Measurements from ENCODE around the gene RHBDD3. TPM values are rescaled to one million over a fixed set of nuclear protein-coding genes. Genes with fewer than 3 reads are reported as not detected.
A peak's percentile ranks its signal among the peaks of the same experiment; 100 is the strongest.

Gene RHBDD3
- total and polyA plus RNA-seq, 11 donors: 10.9 to 29.5 (median 13.7) TPM

- ATAC-seq: peak; percentile 66 to 80 (median 68)
- no peaks in the 10 kb centered on the region for H3K27me3 ChIP-seq
- intact Hi-C loops (cut with DNase I): loop anchor here in 9 of 10 donors (1.0 to 5.0 kb wide), 10 partner anchors 36 to 1016 kb away; partner anchors contain the start of genes EWSR1 (in 3 of the 9) and RHBDD3 (in 1 of the 9)
- H3K4me3 ChIP-seq: peak within 1 kb of the TSS; percentile 63 to 98 (median 85)
- peaks cover 7 to 64% (median 48%) of the 10 kb centered on the region in 12 donors for H3K4me1 ChIP-seq
- TF ChIP-seq CTCF (IDR thresholded peaks at IDR 0.05): peak; percentile 65 to 89 (median 78)
- TF ChIP-seq POLR2A (IDR thresholded peaks at IDR 0.05): no peak
- WGBS, 4 donors: 0 to 1% (median 0%) methylated on average over 19 to 40 of the region's 40 CpGs
- H3K27ac ChIP-seq: peak within 1 kb of the TSS; percentile 86 to 95 (median 89)
- DNase-seq: peak; percentile 90 to 93 (median 91)
- peaks cover 0 to 3% (median 0%) of the 10 kb centered on the region in 9 donors for H3K36me3 ChIP-seq
- H3K9me3 ChIP-seq: no peaks in the 10 kb centered on the region
Measured at GRCh38 chr22:29306175-29306834, 38.5 kb upstream of the RHBDD3 start, which contains the start of gene GAS2L1. TSS of gene GAS2L1 (plus strand) at chr22:29306650. CDS start at chr22:29308106, 1,456 bp downstream.

DNA sequence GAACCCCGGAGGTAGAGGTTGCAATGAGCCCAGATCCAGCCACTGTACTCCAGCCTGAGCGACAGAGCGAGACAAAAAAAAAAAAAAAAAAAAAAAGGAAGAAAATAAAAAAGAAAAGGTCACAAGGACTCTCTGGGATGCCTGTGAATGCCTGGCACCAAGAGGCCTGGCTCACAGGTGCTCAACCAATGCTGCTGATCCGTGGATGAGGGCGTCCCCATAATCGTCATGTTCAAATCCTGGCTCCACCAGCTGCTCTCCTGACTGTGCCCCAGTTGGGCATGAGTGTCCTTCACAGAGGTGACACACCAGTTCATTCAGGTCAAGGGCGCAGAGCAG, 38.0 kb upstream of the RHBDD3 start:
- intact Hi-C loops (cut with DNase I): loop anchor here in 9 of 10 donors (1.0 to 5.0 kb wide), 10 partner anchors 35 to 1016 kb away; partner anchors contain the start of genes EWSR1 (in 3 of the 9) and RHBDD3 (in 1 of the 9)
- TF ChIP-seq CTCF (IDR thresholded peaks at IDR 0.05) (no peak), POLR2A (IDR thresholded peaks at IDR 0.05) (no peak)
- DNase-seq (no peak), ATAC-seq (no peak)
- no peaks in the 10 kb centered on the region for H3K9me3 ChIP-seq
- H3K36me3 ChIP-seq: peaks cover 0 to 8% (median 2%) of the 10 kb centered on the region in 9 donors
- 48 to 53% (median 49%) methylated on average over 7 of the region's 7 CpGs for WGBS, 4 donors
- H3K4me1 ChIP-seq: peaks cover 6 to 59% (median 45%) of the 10 kb centered on the region in 12 donors
- peak overlapping the region in 9 of 12 donors; percentile 63 to 98 (median 91) for H3K4me3 ChIP-seq
- no peaks in the 10 kb centered on the region for H3K27me3 ChIP-seq
- peak overlapping the region in 11 of 12 donors; percentile 86 to 95 (median 89) for H3K27ac ChIP-seq

DNA sequence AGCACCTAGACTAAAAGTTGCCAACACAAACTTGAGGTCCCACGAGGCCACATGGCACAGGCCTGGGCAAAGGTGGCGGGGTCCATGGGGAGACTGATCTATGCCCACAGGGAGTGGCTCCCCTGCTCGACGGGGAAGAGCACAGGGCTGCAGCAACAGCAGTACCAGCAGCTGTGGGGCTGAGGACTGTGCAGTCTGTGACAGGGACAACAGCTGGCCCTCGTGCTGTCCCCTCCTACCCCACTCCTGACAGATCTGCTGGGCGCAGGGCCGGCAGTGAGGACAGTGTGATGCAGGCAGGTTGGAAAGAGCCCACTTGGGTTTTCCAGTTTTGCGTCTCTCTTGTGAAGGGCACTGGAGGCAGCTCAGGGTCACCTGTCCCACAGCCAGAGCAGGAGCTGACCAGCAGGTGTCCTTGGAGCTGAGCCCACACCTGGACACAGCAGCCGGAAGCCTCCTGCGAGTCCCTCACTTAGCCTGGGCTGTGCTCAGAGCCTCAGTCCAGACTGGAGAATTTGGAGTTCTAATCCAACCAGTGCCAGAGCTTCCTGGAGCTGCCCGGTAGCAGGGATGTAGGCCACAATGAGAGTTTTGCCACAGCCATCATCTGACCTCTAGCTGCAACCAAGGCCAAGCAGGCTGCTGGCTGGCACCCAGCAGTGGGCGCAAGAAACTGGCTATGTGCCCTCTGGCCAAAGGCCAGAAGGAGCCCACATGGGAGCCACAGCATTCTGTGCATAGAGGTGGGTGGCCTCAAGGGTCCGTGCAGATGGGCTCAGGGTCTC, 35.1 kb upstream of the RHBDD3 start:
- ATAC-seq (no peak), DNase-seq (peak in 1 of 5 donors; percentile 52)
- H3K4me1 ChIP-seq: peaks cover 0 to 29% (median 16%) of the 10 kb centered on the region in 12 donors
- no peaks in the 10 kb centered on the region for H3K9me3 ChIP-seq
- H3K27ac ChIP-seq: peak overlapping the region in 7 of 12 donors; percentile 3 to 63 (median 35)
- intact Hi-C loops (cut with DNase I): loop anchor here in 1 of 10 donors (5.0 kb wide), 1 partner anchor 54 kb away; no protein-coding TSS in a partner anchor
- TF ChIP-seq POLR2A (IDR thresholded peaks at IDR 0.05) (no peak), CTCF (IDR thresholded peaks at IDR 0.05) (no peak)
- peaks cover 0 to 37% (median 31%) of the 10 kb centered on the region in 9 donors for H3K36me3 ChIP-seq
- no peaks in the 10 kb centered on the region for H3K27me3 ChIP-seq
- H3K4me3 ChIP-seq: no peak overlapping the region
- 46 to 53% (median 50%) methylated on average over 11 to 13 of the region's 13 CpGs for WGBS, 4 donors

GRCh38 chr22:29302402-29302680, 34.6 kb upstream of the RHBDD3 start:
- ATAC-seq (no peak), DNase-seq (no peak)
- no peaks in the 10 kb centered on the region for H3K9me3 ChIP-seq
- H3K36me3 ChIP-seq: peaks cover 2 to 42% (median 36%) of the 10 kb centered on the region in 9 donors
- H3K27me3 ChIP-seq: no peaks in the 10 kb centered on the region
- intact Hi-C loops (cut with DNase I): loop anchor here in 1 of 10 donors (5.0 kb wide), 1 partner anchor 55 kb away; no protein-coding TSS in a partner anchor
- peak overlapping the region in 4 of 12 donors; percentile 3 to 63 (median 48) for H3K27ac ChIP-seq
- WGBS, 4 donors: 51 to 69% (median 60%) methylated on average over 2 of the region's 2 CpGs
- H3K4me1 ChIP-seq: peaks cover 0 to 24% (median 11%) of the 10 kb centered on the region in 12 donors
- TF ChIP-seq CTCF (IDR thresholded peaks at IDR 0.05) (no peak), POLR2A (IDR thresholded peaks at IDR 0.05) (no peak)
- H3K4me3 ChIP-seq: no peak overlapping the region

All from heart left ventricle (tissue), 16 donors.